HG03378 (cell line): ENCODE results near the gene TAF11L3.
"Not testable (repeated sequence)": the region's sequence is repeated elsewhere in the genome, so short reads cannot be mapped to it uniquely, and the experiment has no call there.

ENCODE experiments used
- ATAC-seq: cut with Tn5 transposase; IDR thresholded peaks from one replicate; pipeline ENCODE4 v1.9.1; 2021; ENCODE audit warnings: mild to moderate bottlenecking, moderate library complexity; ENCODE audit not compliant: unreplicated experiment

TAF11L3 gene

DNA sequence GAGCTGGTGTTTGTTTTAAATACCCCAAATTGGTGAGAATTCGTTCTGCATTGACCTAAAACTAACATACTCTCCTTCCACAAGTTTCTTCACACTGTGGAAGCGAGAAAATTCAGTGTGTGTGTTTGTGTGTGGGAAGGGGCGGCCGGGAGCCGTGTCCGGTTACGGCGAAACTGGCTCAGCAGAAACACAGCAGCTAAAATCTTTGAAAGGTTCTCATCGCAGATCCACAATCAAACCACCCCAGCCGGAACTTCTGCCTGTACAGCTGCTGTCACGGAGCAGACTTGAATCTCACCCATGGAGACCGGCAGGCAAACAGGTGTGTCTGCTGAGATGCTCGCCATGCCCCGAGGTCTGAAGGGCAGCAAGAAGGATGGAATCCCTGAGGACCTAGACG, at the start of gene TAF11L3:
TSS of gene TAF11L3 (plus strand) at position 301 of the 400 bp plus-strand sequence.
- ATAC-seq, result not testable (repeated sequence)

DNA sequence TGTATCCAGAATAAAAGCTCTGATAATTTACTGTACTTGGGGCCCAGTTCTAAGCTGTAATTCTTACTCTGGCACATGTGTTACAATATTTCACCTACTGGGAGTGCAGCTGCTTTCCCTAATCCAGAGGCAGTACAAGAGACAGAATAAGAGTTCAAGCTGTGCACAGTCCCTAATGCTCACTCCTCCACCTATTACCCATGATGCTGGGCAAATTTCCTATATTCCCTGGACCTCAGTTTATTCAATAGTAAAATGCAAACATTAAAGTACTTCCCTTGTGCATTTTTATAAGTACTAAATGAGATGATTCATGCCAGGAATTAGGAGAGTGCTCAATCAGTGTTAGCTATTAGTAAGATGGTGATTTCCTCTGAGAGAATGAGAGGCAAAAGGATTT, 48.1 kb upstream of the TAF11L3 start:
- ATAC-seq, result no peak

DNA sequence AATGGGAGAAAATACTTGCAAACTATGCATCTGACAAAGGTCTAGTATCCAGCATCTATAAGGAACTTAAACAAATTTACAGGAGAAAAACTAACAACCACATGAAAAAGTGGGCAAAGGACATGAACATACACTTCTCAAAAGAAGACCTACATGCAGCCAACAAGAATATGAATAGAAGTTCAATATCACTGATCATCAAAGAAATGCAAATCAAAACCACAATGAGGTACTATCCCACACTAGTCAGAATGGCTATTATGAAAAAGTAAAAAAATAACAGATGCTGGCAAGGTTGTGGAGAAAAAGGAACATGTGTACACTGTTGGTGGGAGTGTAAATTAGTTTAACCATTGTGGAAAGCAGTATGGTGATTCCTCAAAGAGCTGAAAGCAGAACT, 43.1 kb upstream of the TAF11L3 start:
- ATAC-seq, result not testable (repeated sequence)

GRCh38 chr5:17477043-17477442, 41.1 kb upstream of the TAF11L3 start:
- ATAC-seq, result no peak

DNA sequence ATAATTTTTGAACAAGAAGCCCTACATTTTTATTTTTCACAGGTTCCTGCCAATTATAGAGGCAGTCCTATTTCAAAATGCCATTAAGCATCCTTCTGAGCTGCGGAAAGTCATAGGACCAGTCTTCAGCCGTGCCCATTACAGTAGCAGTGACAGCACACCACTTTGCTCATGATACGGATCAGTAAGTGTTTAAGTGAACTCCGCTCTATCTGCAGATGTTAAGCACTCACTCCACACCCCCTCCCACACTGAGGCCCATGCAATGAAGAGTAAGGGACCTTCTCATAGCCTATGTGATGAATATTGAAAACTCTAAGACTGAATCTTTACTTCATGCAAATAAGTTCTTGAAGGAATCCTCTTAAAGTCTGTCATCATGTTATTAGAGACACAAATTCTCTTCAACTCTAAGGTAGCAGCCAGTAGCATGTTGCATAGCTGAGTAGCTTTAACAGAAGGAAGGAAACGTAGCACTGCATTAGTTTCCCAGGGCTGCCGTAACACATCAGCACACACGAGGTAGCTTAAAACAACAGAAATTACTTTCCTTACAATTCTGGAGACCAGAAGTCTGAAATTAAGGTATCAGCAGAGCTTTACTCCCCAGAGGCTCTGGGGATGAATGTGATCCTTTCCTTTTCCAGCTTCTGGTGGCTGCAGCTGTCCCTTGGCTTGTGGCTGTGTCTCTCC, 40.4 kb upstream of the TAF11L3 start:
- no peak for ATAC-seq

- ATAC-seq, result no peak
Observed at GRCh38 chr5:17481378-17481777, 36.8 kb upstream of the TAF11L3 start.

DNA sequence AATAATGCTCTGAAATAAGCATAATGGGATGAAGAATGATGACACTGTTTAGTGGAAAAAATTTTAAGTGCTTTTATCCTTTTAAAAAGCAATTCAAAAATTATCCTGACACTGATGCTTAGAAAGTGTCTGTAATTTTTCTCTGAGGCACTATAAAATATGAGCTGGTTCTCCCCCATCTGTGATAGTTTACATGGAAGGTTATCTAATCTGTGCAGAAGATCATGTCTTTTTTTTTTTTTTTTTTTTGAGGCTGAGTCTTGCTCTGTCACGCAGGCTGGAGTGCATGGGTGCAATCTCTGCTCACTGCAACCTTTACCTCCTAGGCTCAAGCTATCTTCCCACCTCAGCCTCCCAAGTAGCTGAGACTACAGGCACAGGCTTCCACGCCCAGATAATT, 35.4 kb upstream of the TAF11L3 start:
- ATAC-seq, result no peak

GRCh38 chr5:17486464-17487173, 31.5 kb upstream of the TAF11L3 start:
- ATAC-seq, result not testable (repeated sequence)

- ATAC-seq, result no peak
Observed at GRCh38 chr5:17487174-17487512, 31.0 kb upstream of the TAF11L3 start.

DNA sequence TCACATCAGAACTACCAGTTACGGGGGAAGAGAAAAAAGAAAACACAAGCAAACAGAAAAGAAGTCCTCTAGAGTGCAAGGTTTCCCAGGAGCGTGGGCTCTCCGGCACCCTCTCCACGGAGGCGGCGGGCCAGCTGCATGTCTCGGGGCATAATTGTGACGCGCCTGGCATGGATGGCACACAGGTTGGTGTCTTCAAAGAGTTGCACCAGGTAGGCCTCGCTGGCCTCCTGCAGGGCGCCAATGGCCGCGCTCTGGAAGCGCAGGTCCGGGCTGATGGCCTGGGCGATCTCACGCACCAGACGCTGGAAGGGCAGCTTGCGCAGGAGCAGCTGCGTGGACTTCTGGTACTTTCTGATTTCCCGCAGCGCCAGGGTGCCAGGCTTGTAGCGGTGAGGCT, 26.9 kb upstream of the TAF11L3 start:
- ATAC-seq, result not testable (repeated sequence)

- no peak for ATAC-seq
Observed at GRCh38 chr5:17492770-17493169, 25.4 kb upstream of the TAF11L3 start.

- no peak for ATAC-seq
Observed at GRCh38 chr5:17497446-17497845, 20.7 kb upstream of the TAF11L3 start.

- not testable (repeated sequence) for ATAC-seq
Observed at GRCh38 chr5:17497931-17498330, 20.2 kb upstream of the TAF11L3 start, which contains the start of gene TAF11L2. TSS of gene TAF11L2 (plus strand) at chr5:17498231.

- ATAC-seq, result no peak
Observed at GRCh38 chr5:17511775-17512325, 6.3 kb upstream of the TAF11L3 start.

DNA sequence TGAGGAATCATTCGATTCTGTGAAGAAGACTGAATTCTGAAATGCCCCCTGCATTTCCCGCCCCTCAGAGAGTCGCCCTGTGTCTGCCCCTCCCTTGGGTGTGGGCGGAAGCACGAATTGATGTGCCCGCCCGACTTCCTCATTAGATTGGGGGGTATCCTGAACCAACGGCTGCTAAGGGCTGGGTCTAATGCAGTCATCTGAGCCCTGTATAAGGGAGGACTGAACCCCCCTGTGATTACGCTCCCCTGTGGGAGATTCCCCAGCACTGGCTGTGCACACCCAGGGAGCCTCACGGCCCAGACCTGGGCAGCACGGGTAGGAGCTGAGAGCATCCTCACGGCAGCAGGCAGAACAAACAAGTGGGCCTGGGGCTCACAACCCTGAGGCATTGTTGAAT, 641 bp upstream of the TAF11L3 start:
- not testable (repeated sequence) for ATAC-seq

DNA sequence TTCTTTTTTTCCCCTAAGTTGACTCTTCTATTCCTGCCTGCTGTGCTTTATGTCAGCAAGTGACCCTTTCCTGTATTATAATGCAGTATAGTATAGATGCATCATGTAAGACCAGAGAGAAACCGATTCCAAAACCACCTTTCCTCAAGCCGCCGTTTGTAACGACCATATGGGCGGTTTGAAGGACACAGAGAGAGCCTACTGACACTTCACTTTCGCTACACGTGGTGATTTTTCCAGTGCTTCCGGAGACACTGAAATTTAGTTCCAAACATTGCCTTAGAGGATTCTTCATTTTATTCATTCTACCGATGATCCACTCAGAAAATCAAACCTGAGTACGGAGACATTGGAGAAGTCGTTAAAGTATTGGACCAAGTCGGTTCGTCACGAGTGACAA, 1.3 kb downstream of the TAF11L3 start:
- not testable (repeated sequence) for ATAC-seq

DNA sequence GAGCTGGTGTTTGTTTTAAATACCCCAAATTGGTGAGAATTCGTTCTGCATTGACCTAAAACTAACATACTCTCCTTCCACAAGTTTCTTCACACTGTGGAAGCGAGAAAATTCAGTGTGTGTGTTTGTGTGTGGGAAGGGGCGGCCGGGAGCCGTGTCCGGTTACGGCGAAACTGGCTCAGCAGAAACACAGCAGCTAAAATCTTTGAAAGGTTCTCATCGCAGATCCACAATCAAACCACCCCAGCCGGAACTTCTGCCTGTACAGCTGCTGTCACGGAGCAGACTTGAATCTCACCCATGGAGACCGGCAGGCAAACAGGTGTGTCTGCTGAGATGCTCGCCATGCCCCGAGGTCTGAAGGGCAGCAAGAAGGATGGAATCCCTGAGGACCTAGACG, 3.3 kb downstream of the TAF11L3 start, which contains the start of gene TAF11L4:
TSS of gene TAF11L4 (plus strand) at position 301 of the 400 bp plus-strand sequence.
- ATAC-seq, result not testable (repeated sequence)

- not testable (repeated sequence) for ATAC-seq
Observed at GRCh38 chr5:17524935-17525334, 6.8 kb downstream of the TAF11L3 start, which contains the start of gene TAF11L5. TSS of gene TAF11L5 (plus strand) at chr5:17525235.

GRCh38 chr5:17526504-17526903, 8.3 kb downstream of the TAF11L3 start:
- not testable (repeated sequence) for ATAC-seq

DNA sequence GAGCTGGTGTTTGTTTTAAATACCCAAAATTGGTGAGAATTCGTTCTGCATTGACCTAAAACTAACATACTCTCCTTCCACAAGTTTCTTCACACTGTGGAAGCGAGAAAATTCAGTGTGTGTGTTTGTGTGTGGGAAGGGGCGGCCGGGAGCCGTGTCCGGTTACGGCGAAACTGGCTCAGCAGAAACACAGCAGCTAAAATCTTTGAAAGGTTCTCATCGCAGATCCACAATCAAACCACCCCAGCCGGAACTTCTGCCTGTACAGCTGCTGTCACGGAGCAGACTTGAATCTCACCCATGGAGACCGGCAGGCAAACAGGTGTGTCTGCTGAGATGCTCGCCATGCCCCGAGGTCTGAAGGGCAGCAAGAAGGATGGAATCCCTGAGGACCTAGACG, 10.2 kb downstream of the TAF11L3 start, which contains the start of gene TAF11L6:
TSS of gene TAF11L6 (plus strand) at position 301 of the 400 bp plus-strand sequence.
- ATAC-seq, result not testable (repeated sequence)
